Central memory CD4-positive, alpha-beta T cell (primary cell): Measurements from ENCODE around the gene ITPRIPL2.

ENCODE experiments used
- DNase-seq: peaks from one replicate; pipeline ENCODE4 v3.0.0; 2022

The ITPRIPL2 gene

GRCh38 chr16:19145010-19145409, 31.2 kb downstream of the ITPRIPL2 start:
- no peak for DNase-seq

- no peak for DNase-seq
Measured at GRCh38 chr16:19147126-19147525, 33.4 kb downstream of the ITPRIPL2 start.

- DNase-seq: no peak
Measured at GRCh38 chr16:19147627-19148026, 33.9 kb downstream of the ITPRIPL2 start.

GRCh38 chr16:19148189-19148588, 34.4 kb downstream of the ITPRIPL2 start:
- no peak for DNase-seq

- no peak for DNase-seq
Measured at GRCh38 chr16:19151310-19151709, 37.5 kb downstream of the ITPRIPL2 start.

GRCh38 chr16:19152042-19152441, 38.3 kb downstream of the ITPRIPL2 start:
- DNase-seq: no peak

- DNase-seq: no peak
Measured at GRCh38 chr16:19153876-19154275, 40.1 kb downstream of the ITPRIPL2 start.

- no peak for DNase-seq
Measured at GRCh38 chr16:19162085-19162484, 48.3 kb downstream of the ITPRIPL2 start.

GRCh38 chr16:19163215-19163614, 49.5 kb downstream of the ITPRIPL2 start:
- DNase-seq: no peak

- DNase-seq: no peak
Measured at GRCh38 chr16:19164285-19164684, 50.5 kb downstream of the ITPRIPL2 start.

GRCh38 chr16:19165101-19165500, 51.3 kb downstream of the ITPRIPL2 start:
- no peak for DNase-seq

GRCh38 chr16:19166500-19166899, 52.7 kb downstream of the ITPRIPL2 start:
- DNase-seq: no peak

GRCh38 chr16:19167710-19168370, 54.1 kb downstream of the ITPRIPL2 start, which contains the start of gene SYT17:
TSS of gene SYT17 (plus strand) at chr16:19168240. CDS start at chr16:19168647, 407 bp downstream.
- DNase-seq: no peak

- no peak for DNase-seq
Measured at GRCh38 chr16:19168371-19169081, 54.8 kb downstream of the ITPRIPL2 start.

- no peak for DNase-seq
Measured at GRCh38 chr16:19169082-19169639, 55.4 kb downstream of the ITPRIPL2 start.

GRCh38 chr16:19170043-19170655, 56.4 kb downstream of the ITPRIPL2 start:
- DNase-seq: no peak
